HG02642 (cell line): ENCODE data around the gene DBNDD2.

ENCODE experiments used
- ATAC-seq: cut with Tn5 transposase; IDR thresholded peaks from one replicate; pipeline ENCODE4 v1.9.1; 2021; ENCODE audit warnings: mild to moderate bottlenecking; ENCODE audit not compliant: unreplicated experiment, poor library complexity

The DBNDD2 gene

GRCh38 chr20:45445805-45446562, 37.9 kb downstream of the DBNDD2 start:
- peak; percentile 50 for ATAC-seq

GRCh38 chr20:45448270-45448669, 40.2 kb downstream of the DBNDD2 start:
- no peak for ATAC-seq

- no peak for ATAC-seq
Observed at GRCh38 chr20:45449528-45449927, 41.4 kb downstream of the DBNDD2 start.

- ATAC-seq, result no peak
Observed at GRCh38 chr20:45450097-45450818, 42.2 kb downstream of the DBNDD2 start.

GRCh38 chr20:45452238-45452637, 44.1 kb downstream of the DBNDD2 start:
- ATAC-seq, result no peak

- ATAC-seq, result no peak
Observed at GRCh38 chr20:45452772-45453691, 44.9 kb downstream of the DBNDD2 start.

GRCh38 chr20:45456632-45457031, 48.5 kb downstream of the DBNDD2 start:
- ATAC-seq, result no peak

- ATAC-seq, result no peak
Observed at GRCh38 chr20:45459606-45460005, 51.5 kb downstream of the DBNDD2 start.
